Urothelium cell line (cell line): ENCODE data around the gene DNAL4.

ENCODE experiments used
- DNase-seq: peaks from one replicate; pipeline ENCODE4 v3.0.0; 2011; ENCODE audit warnings: low spot score, mixed read lengths
- FAIRE-seq: peaks from 2 replicates; lab custom pipeline; 2011; peaks lifted over from hg19 to GRCh38; lab: Jason Lieb, UNC

Gene DNAL4

GRCh38 chr22:38728871-38729796 lies 64.8 kb downstream of the DNAL4 start:
- FAIRE-seq (no peak), DNase-seq (no peak)
